Measurements from ENCODE around the gene SOD1.
"Not testable (repeated sequence)": the region's sequence is repeated elsewhere in the genome, so short reads cannot be mapped to it uniquely, and the experiment has no call there.

The SOD1 gene

GRCh38 chr21:31654821-31655580, 4.5 kb upstream of the SOD1 start:
- in situ Hi-C loops (cut with HindIII; ENCODE audit: low sequenced_read_pairs) = not testable (repeated sequence)

GRCh38 chr21:31656199-31657095, 3.0 kb upstream of the SOD1 start:
- in situ Hi-C loops (cut with HindIII; ENCODE audit: low sequenced_read_pairs) = no loop called here

- in situ Hi-C loops (cut with HindIII; ENCODE audit: low sequenced_read_pairs) = no loop called here
Observed at GRCh38 chr21:31658053-31658452, 1.4 kb upstream of the SOD1 start.

- in situ Hi-C loops (cut with HindIII; ENCODE audit: low sequenced_read_pairs) = no loop called here
Observed at GRCh38 chr21:31659286-31659535, 282 bp upstream of the SOD1 start.

GRCh38 chr21:31660259-31660565, 719 bp downstream of the SOD1 start:
- in situ Hi-C loops (cut with HindIII; ENCODE audit: low sequenced_read_pairs) = no loop called here

- in situ Hi-C loops (cut with HindIII; ENCODE audit: low sequenced_read_pairs) = no loop called here
Observed at GRCh38 chr21:31660591-31660990, 1.1 kb downstream of the SOD1 start.

- in situ Hi-C loops (cut with HindIII; ENCODE audit: low sequenced_read_pairs) = no loop called here
Observed at GRCh38 chr21:31663584-31664249, 4.2 kb downstream of the SOD1 start.

- in situ Hi-C loops (cut with HindIII; ENCODE audit: low sequenced_read_pairs) = no loop called here
Observed at GRCh38 chr21:31665397-31665796, 5.9 kb downstream of the SOD1 start.

GRCh38 chr21:31665869-31666268, 6.4 kb downstream of the SOD1 start:
- in situ Hi-C loops (cut with HindIII; ENCODE audit: low sequenced_read_pairs) = not testable (repeated sequence)

GRCh38 chr21:31666445-31667010, 7.0 kb downstream of the SOD1 start:
- in situ Hi-C loops (cut with HindIII; ENCODE audit: low sequenced_read_pairs) = no loop called here

GRCh38 chr21:31667132-31667531, 7.6 kb downstream of the SOD1 start:
- in situ Hi-C loops (cut with HindIII; ENCODE audit: low sequenced_read_pairs) = no loop called here

- in situ Hi-C loops (cut with HindIII; ENCODE audit: low sequenced_read_pairs) = no loop called here
Observed at GRCh38 chr21:31667639-31668038, 8.1 kb downstream of the SOD1 start.

GRCh38 chr21:31668651-31669491, 9.4 kb downstream of the SOD1 start:
- in situ Hi-C loops (cut with HindIII; ENCODE audit: low sequenced_read_pairs) = no loop called here

GRCh38 chr21:31670070-31670469, 10.6 kb downstream of the SOD1 start:
- in situ Hi-C loops (cut with HindIII; ENCODE audit: low sequenced_read_pairs) = no loop called here

- in situ Hi-C loops (cut with HindIII; ENCODE audit: low sequenced_read_pairs) = no loop called here
Observed at GRCh38 chr21:31671146-31671716, 11.7 kb downstream of the SOD1 start.

GRCh38 chr21:31671931-31672330, 12.4 kb downstream of the SOD1 start:
- in situ Hi-C loops (cut with HindIII; ENCODE audit: low sequenced_read_pairs) = no loop called here

- in situ Hi-C loops (cut with HindIII; ENCODE audit: low sequenced_read_pairs) = no loop called here
Observed at GRCh38 chr21:31673321-31673912, 13.9 kb downstream of the SOD1 start.

- in situ Hi-C loops (cut with HindIII; ENCODE audit: low sequenced_read_pairs) = no loop called here
Observed at GRCh38 chr21:31675318-31675717, 15.8 kb downstream of the SOD1 start.

GRCh38 chr21:31675960-31676359, 16.5 kb downstream of the SOD1 start:
- in situ Hi-C loops (cut with HindIII; ENCODE audit: low sequenced_read_pairs) = no loop called here

- in situ Hi-C loops (cut with HindIII; ENCODE audit: low sequenced_read_pairs) = no loop called here
Observed at GRCh38 chr21:31677047-31677446, 17.6 kb downstream of the SOD1 start.
